22Rv1 (cell line): ENCODE measurements around the gene FKBP15.

Experiments
- H3K27ac ChIP-seq: fragments of 450-650 bp; 2 replicates; pipeline ENCODE4 v1.5.1; 2017
- ZFX ChIP-seq: fragments of 450-650 bp; IDR thresholded peaks from 2 replicates; pipeline ENCODE4 v1.6.1; 2017; ENCODE audit warnings: antibody characterized with exemption, borderline replicate concordance
- TF ChIP-seq, protein P1 (sequence below): fragments of 450-650 bp; IDR thresholded peaks from 2 replicates; pipeline ENCODE4 v1.5.1; 2017; ENCODE audit warnings: mild to moderate bottlenecking

The FKBP15 gene

GRCh38 chr9:113221003-113221799, at the start of gene FKBP15, which contains the start of gene SLC31A1:
TSS of gene FKBP15 (minus strand) at chr9:113221277. CDS start at chr9:113221243, 34 bp downstream.
TSS of gene SLC31A1 (plus strand) at chr9:113221544. CDS start at chr9:113256149, 34,605 bp downstream.
- TF ChIP-seq ZFX: no peak
- TF ChIP-seq, protein P1, sequence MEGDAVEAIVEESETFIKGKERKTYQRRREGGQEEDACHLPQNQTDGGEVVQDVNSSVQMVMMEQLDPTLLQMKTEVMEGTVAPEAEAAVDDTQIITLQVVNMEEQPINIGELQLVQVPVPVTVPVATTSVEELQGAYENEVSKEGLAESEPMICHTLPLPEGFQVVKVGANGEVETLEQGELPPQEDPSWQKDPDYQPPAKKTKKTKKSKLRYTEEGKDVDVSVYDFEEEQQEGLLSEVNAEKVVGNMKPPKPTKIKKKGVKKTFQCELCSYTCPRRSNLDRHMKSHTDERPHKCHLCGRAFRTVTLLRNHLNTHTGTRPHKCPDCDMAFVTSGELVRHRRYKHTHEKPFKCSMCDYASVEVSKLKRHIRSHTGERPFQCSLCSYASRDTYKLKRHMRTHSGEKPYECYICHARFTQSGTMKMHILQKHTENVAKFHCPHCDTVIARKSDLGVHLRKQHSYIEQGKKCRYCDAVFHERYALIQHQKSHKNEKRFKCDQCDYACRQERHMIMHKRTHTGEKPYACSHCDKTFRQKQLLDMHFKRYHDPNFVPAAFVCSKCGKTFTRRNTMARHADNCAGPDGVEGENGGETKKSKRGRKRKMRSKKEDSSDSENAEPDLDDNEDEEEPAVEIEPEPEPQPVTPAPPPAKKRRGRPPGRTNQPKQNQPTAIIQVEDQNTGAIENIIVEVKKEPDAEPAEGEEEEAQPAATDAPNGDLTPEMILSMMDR: no peak
- peak within 1 kb of the TSS; percentile 72 for H3K27ac ChIP-seq

- no peak for TF ChIP-seq ZFX
- TF ChIP-seq, protein P1: no peak
Observed at GRCh38 chr9:113269871-113270270, 48.8 kb upstream of the FKBP15 start.

GRCh38 chr9:113269355-113269754, 48.3 kb upstream of the FKBP15 start:
- H3K27ac ChIP-seq: no peak overlapping the region
- TF ChIP-seq ZFX: no peak
- TF ChIP-seq, protein P1: no peak

More at GRCh38 chr9:113269871-113270270, 48.8 kb upstream of the FKBP15 start:
- no peak overlapping the region for H3K27ac ChIP-seq

- no peak for TF ChIP-seq ZFX
- H3K27ac ChIP-seq: no peak overlapping the region
Observed at GRCh38 chr9:113267911-113268566, 47.0 kb upstream of the FKBP15 start.

- no peak overlapping the region for H3K27ac ChIP-seq
- TF ChIP-seq, protein P1: no peak
- TF ChIP-seq ZFX: no peak
Observed at GRCh38 chr9:113266174-113266573, 45.1 kb upstream of the FKBP15 start.

GRCh38 chr9:113261917-113262671, 41.0 kb upstream of the FKBP15 start:
- TF ChIP-seq ZFX: no peak
- TF ChIP-seq, protein P1: no peak
- peak overlapping the region; percentile 41 for H3K27ac ChIP-seq

GRCh38 chr9:113258282-113258681, 37.2 kb upstream of the FKBP15 start:
- TF ChIP-seq ZFX: no peak
- TF ChIP-seq, protein P1: no peak
- H3K27ac ChIP-seq: peak overlapping the region; percentile 36
